ENCODE data around the gene NFS1. TPM values are rescaled to one million over a fixed set of nuclear protein-coding genes. Genes with fewer than 3 reads are reported as not detected.

The NFS1 gene
- total RNA-seq, 4 donors from 2014 or later = 25.3 to 63.3 (median 32.7) TPM

- Histone ChIP-seq H3K4me1 (peaks cover 85 to 99% (median 97%) of the 10 kb centered on the region in 4 donors), H3K27ac (replicated peaks in 1 of 4) (peak overlapping the region; percentile 10 to 41 (median 28)), H3K36me3 (peaks cover 53 to 98% (median 82%) of the 10 kb centered on the region in 4 donors), H3K27me3 (no peaks in the 10 kb centered on the region), H3K4me3 (peak overlapping the region in 3 of 4 donors; percentile 4 to 17 (median 16)), H3K9me3 (no peaks in the 10 kb centered on the region)
- no peak for DNase-seq (ENCODE audit: extremely low spot score)
- intact Hi-C loops (cut with DNase I) = no loop called here
- TF ChIP-seq CTCF (IDR thresholded peaks at IDR 0.05) = no peak
- TF ChIP-seq POLR2AphosphoS5 (IDR thresholded peaks at IDR 0.05) = no peak
- no peak for TF ChIP-seq POLR2A (IDR thresholded peaks at IDR 0.05; ENCODE audit: low read depth)
- no peak for TF ChIP-seq EP300 (IDR thresholded peaks at IDR 0.05)
- 50% methylated on average over 7 of the region's 7 CpGs for WGBS
These were observed 36.8 kb upstream of the NFS1 start for GRCh38 chr20:35735826-35736470.

GRCh38 chr20:35734777-35735649 lies 35.9 kb upstream of the NFS1 start:
- DNase-seq (ENCODE audit: extremely low spot score) = no peak
- Histone ChIP-seq H3K27me3 (no peaks in the 10 kb centered on the region), H3K4me3 (peak overlapping the region in 1 of 4 donors; percentile 17), H3K27ac (replicated peaks in 1 of 4) (no peak overlapping the region), H3K4me1 (peaks cover 84 to 100% (median 99%) of the 10 kb centered on the region in 4 donors), H3K9me3 (no peaks in the 10 kb centered on the region), H3K36me3 (peaks cover 53 to 100% (median 85%) of the 10 kb centered on the region in 4 donors)
- TF ChIP-seq CTCF (IDR thresholded peaks at IDR 0.05) (no peak), POLR2AphosphoS5 (IDR thresholded peaks at IDR 0.05) (no peak), EP300 (IDR thresholded peaks at IDR 0.05) (no peak), POLR2A (IDR thresholded peaks at IDR 0.05; ENCODE audit: low read depth) (no peak)
- intact Hi-C loops (cut with DNase I) = no loop called here
- 67% methylated on average over 4 of the region's 4 CpGs for WGBS

GRCh38 chr20:35734374-35734773 lies 35.2 kb upstream of the NFS1 start:
- no peak for DNase-seq (ENCODE audit: extremely low spot score)
- TF ChIP-seq EP300 (IDR thresholded peaks at IDR 0.05) (no peak), POLR2AphosphoS5 (IDR thresholded peaks at IDR 0.05) (no peak), POLR2A (IDR thresholded peaks at IDR 0.05; ENCODE audit: low read depth) (no peak), CTCF (IDR thresholded peaks at IDR 0.05) (no peak)
- peaks cover 53 to 100% (median 84%) of the 10 kb centered on the region in 4 donors for H3K36me3 ChIP-seq
- peaks cover 84 to 100% (median 99%) of the 10 kb centered on the region in 4 donors for H3K4me1 ChIP-seq
- no peaks in the 10 kb centered on the region for H3K27me3 ChIP-seq
- intact Hi-C loops (cut with DNase I) = no loop called here
- H3K4me3 ChIP-seq = no peak overlapping the region
- H3K9me3 ChIP-seq = no peaks in the 10 kb centered on the region
- H3K27ac ChIP-seq (replicated peaks in 1 of 4) = no peak overlapping the region

GRCh38 chr20:35732644-35732982 lies 33.5 kb upstream of the NFS1 start:
- Histone ChIP-seq H3K27ac (replicated peaks in 1 of 4) (peak overlapping the region in 3 of 4 donors; percentile 3 to 17 (median 5)), H3K9me3 (no peaks in the 10 kb centered on the region), H3K36me3 (peaks cover 62 to 100% (median 86%) of the 10 kb centered on the region in 4 donors), H3K4me1 (peaks cover 76 to 94% (median 91%) of the 10 kb centered on the region in 4 donors), H3K4me3 (peak overlapping the region in 1 of 4 donors; percentile 16), H3K27me3 (no peaks in the 10 kb centered on the region)
- 37% methylated on average over 1 of the region's 1 CpG for WGBS
- no peak for TF ChIP-seq EP300 (IDR thresholded peaks at IDR 0.05)
- intact Hi-C loops (cut with DNase I) = no loop called here
- DNase-seq (ENCODE audit: extremely low spot score) = no peak

Data from esophagus muscularis mucosa (tissue), 4 donors.